Measurements from ENCODE around the gene ULK1. TPM values are rescaled to one million over a fixed set of nuclear protein-coding genes. Genes with fewer than 3 reads are reported as not detected.
"Not testable (repeated sequence)": the region's sequence is repeated elsewhere in the genome, so short reads cannot be mapped to it uniquely, and the experiment has no call there.

The ULK1 gene
- total RNA-seq, 1 donor from 2014 or later = 4.9 TPM

GRCh38 chr12:131959641-131960589 is 65.5 kb downstream of the ULK1 start:
- DNase-seq (ENCODE audit: low spot score) = no peak
- Mint-ChIP-seq H3K27me3 (ENCODE audit: insufficient read depth, low read depth) (no peaks in the 10 kb centered on the region), H3K9me3 (no peaks in the 10 kb centered on the region), H3K27ac (no peak overlapping the region), H3K4me1 (peaks cover 14% of the 10 kb centered on the region), H3K36me3 (peaks cover 6% of the 10 kb centered on the region), H3K4me3 (no peak overlapping the region)
- Histone ChIP-seq H3F3A (ENCODE audit: low read depth) (no peaks in the 10 kb centered on the region), H3K36me3 (peaks cover 4% of the 10 kb centered on the region), H3K79me2 (ENCODE audit: low read depth) (peaks cover 89% of the 10 kb centered on the region), H4K20me1 (ENCODE audit: low read depth) (peaks cover 84% of the 10 kb centered on the region), H3K9ac (no peak overlapping the region), H3K4me3 (no peak overlapping the region), H2AFZ (replicated peaks) (no peak overlapping the region), H3K4me1 (peaks cover 7% of the 10 kb centered on the region), H3K27me3 (no peaks in the 10 kb centered on the region), H3K27ac (no peak overlapping the region), H3K4me2 (no peak overlapping the region), H3K9me3 (ENCODE audit: low read depth) (no peaks in the 10 kb centered on the region)
- TF ChIP-seq EZH2phosphoT487 (IDR thresholded peaks at IDR 0.05) = no peak

GRCh38 chr12:131960590-131961325 is 66.3 kb downstream of the ULK1 start:
- not testable (repeated sequence) for H2AFZ ChIP-seq (replicated peaks); H3K9me3 ChIP-seq (ENCODE audit: low read depth); H3K36me3 ChIP-seq; H3K4me2 ChIP-seq; H3K27ac Mint-ChIP-seq; H3F3A ChIP-seq (ENCODE audit: low read depth); H3K9ac ChIP-seq; H3K27me3 ChIP-seq; H3K9me3 Mint-ChIP-seq; H3K27me3 Mint-ChIP-seq (ENCODE audit: insufficient read depth, low read depth); H3K4me1 ChIP-seq; H3K4me3 ChIP-seq; DNase-seq (ENCODE audit: low spot score); H3K4me3 Mint-ChIP-seq; H3K27ac ChIP-seq; H3K36me3 Mint-ChIP-seq
- Histone ChIP-seq H4K20me1 (ENCODE audit: low read depth) (peaks cover 85% of the 10 kb centered on the region), H3K79me2 (ENCODE audit: low read depth) (peaks cover 89% of the 10 kb centered on the region)
- H3K4me1 Mint-ChIP-seq = peaks cover 14% of the 10 kb centered on the region

GRCh38 chr12:131961328-131961727 is 66.9 kb downstream of the ULK1 start:
- H3K27ac Mint-ChIP-seq = not testable (repeated sequence)

GRCh38 chr12:131962069-131962468 is 67.6 kb downstream of the ULK1 start:
- no peak overlapping the region for H3K27ac ChIP-seq
- no peak overlapping the region for H3K4me3 ChIP-seq
- Mint-ChIP-seq H3K27ac (no peak overlapping the region), H3K36me3 (peaks cover 6% of the 10 kb centered on the region), H3K9me3 (no peaks in the 10 kb centered on the region), H3K27me3 (ENCODE audit: insufficient read depth, low read depth) (no peaks in the 10 kb centered on the region), H3K4me3 (no peak overlapping the region), H3K4me1 (peaks cover 13% of the 10 kb centered on the region)
- no peaks in the 10 kb centered on the region for H3K4me1 ChIP-seq
- H2AFZ ChIP-seq (replicated peaks) = no peak overlapping the region
- no peak overlapping the region for H3K9ac ChIP-seq
- H3K27me3 ChIP-seq = no peaks in the 10 kb centered on the region
- peaks cover 4% of the 10 kb centered on the region for H3K36me3 ChIP-seq
- no peaks in the 10 kb centered on the region for H3F3A ChIP-seq (ENCODE audit: low read depth)
- H3K9me3 ChIP-seq (ENCODE audit: low read depth) = no peaks in the 10 kb centered on the region
- H3K4me2 ChIP-seq = no peak overlapping the region
- no peak for DNase-seq (ENCODE audit: low spot score)
- TF ChIP-seq EZH2 (IDR thresholded peaks at IDR 0.05) (no peak), EZH2phosphoT487 (IDR thresholded peaks at IDR 0.05) (no peak), CTCF (IDR thresholded peaks at IDR 0.05) (no peak)
- peaks cover 89% of the 10 kb centered on the region for H3K79me2 ChIP-seq (ENCODE audit: low read depth)
- peaks cover 81% of the 10 kb centered on the region for H4K20me1 ChIP-seq (ENCODE audit: low read depth)

More at GRCh38 chr12:131961328-131961727, 66.9 kb downstream of the ULK1 start:
- H3K4me1 ChIP-seq; H3K4me3 ChIP-seq; DNase-seq (ENCODE audit: low spot score); H3K9me3 ChIP-seq (ENCODE audit: low read depth); H3K27ac ChIP-seq; H3K4me2 ChIP-seq; H3K9me3 Mint-ChIP-seq; H3K9ac ChIP-seq; H3K4me3 Mint-ChIP-seq; H3K36me3 ChIP-seq; H3K27me3 Mint-ChIP-seq (ENCODE audit: insufficient read depth, low read depth); H3K36me3 Mint-ChIP-seq; H3K27me3 ChIP-seq; H2AFZ ChIP-seq (replicated peaks); H3F3A ChIP-seq (ENCODE audit: low read depth): not testable (repeated sequence)
- Histone ChIP-seq H4K20me1 (ENCODE audit: low read depth) (peaks cover 85% of the 10 kb centered on the region), H3K79me2 (ENCODE audit: low read depth) (peaks cover 89% of the 10 kb centered on the region)
- H3K4me1 Mint-ChIP-seq = peaks cover 13% of the 10 kb centered on the region
